IPS-11a (cell line): Measurements from ENCODE around the gene AGXT.
A peak's percentile ranks its signal among the peaks of the same experiment; 100 is the strongest.

Source experiments
- H3K4me3 ChIP-seq: one replicate; pipeline ENCODE4 v1.5.1; 2013; ENCODE audit warnings: low read depth, low read length, control low read depth

AGXT gene

GRCh38 chr2:240868286-240869108, at the start of gene AGXT:
Gene AGXT (plus strand): TSS chr2:240868824. CDS start chr2:240868866, 42 bp downstream.
- no peak within 1 kb of the TSS for H3K4me3 ChIP-seq

GRCh38 chr2:240819126-240819857, 49.3 kb upstream of the AGXT start:
- H3K4me3 ChIP-seq: peak overlapping the region; percentile 84

- peak within 1 kb of the TSS; percentile 84 for H3K4me3 ChIP-seq
Measured at GRCh38 chr2:240819858-240820606, 48.6 kb upstream of the AGXT start, which contains the start of gene KIF1A. Gene KIF1A (minus strand): TSS chr2:240820219. CDS start chr2:240797752, 22,467 bp downstream.

- peak overlapping the region; percentile 43 for H3K4me3 ChIP-seq
Measured at GRCh38 chr2:240820607-240821428, 47.8 kb upstream of the AGXT start.

GRCh38 chr2:240821429-240821778, 47.2 kb upstream of the AGXT start:
- H3K4me3 ChIP-seq: peak overlapping the region; percentile 43

- H3K4me3 ChIP-seq: no peak overlapping the region
Measured at GRCh38 chr2:240822280-240822847, 46.3 kb upstream of the AGXT start.

GRCh38 chr2:240823449-240824336, 44.9 kb upstream of the AGXT start:
- no peak overlapping the region for H3K4me3 ChIP-seq

- no peak overlapping the region for H3K4me3 ChIP-seq
Measured at GRCh38 chr2:240825476-240825875, 43.1 kb upstream of the AGXT start.

- H3K4me3 ChIP-seq: peak overlapping the region; percentile 37
Measured at GRCh38 chr2:240831594-240832204, 36.9 kb upstream of the AGXT start.

GRCh38 chr2:240832205-240832727, 36.4 kb upstream of the AGXT start:
- peak overlapping the region; percentile 37 for H3K4me3 ChIP-seq

- H3K4me3 ChIP-seq: no peak overlapping the region
Measured at GRCh38 chr2:240832921-240833494, 35.6 kb upstream of the AGXT start.

GRCh38 chr2:240833724-240834285, 34.8 kb upstream of the AGXT start:
- H3K4me3 ChIP-seq: no peak overlapping the region

GRCh38 chr2:240834377-240834975, 34.1 kb upstream of the AGXT start:
- no peak overlapping the region for H3K4me3 ChIP-seq

- no peak overlapping the region for H3K4me3 ChIP-seq
Measured at GRCh38 chr2:240835528-240835927, 33.1 kb upstream of the AGXT start.

GRCh38 chr2:240836781-240837467, 31.7 kb upstream of the AGXT start:
- no peak overlapping the region for H3K4me3 ChIP-seq

- no peak overlapping the region for H3K4me3 ChIP-seq
Measured at GRCh38 chr2:240837621-240838020, 31.0 kb upstream of the AGXT start.
